GM19035 (cell line): ENCODE measurements around the gene PBX4.
A peak's percentile ranks its signal among the peaks of the same experiment; 100 is the strongest.

Experiments
- ATAC-seq: cut with Tn5 transposase; IDR thresholded peaks from one replicate; pipeline ENCODE4 v1.9.1; 2021; ENCODE audit not compliant: unreplicated experiment

PBX4 gene

GRCh38 chr19:19527674-19528625 is 90.5 kb downstream of the PBX4 start:
- no peak for ATAC-seq

DNA sequence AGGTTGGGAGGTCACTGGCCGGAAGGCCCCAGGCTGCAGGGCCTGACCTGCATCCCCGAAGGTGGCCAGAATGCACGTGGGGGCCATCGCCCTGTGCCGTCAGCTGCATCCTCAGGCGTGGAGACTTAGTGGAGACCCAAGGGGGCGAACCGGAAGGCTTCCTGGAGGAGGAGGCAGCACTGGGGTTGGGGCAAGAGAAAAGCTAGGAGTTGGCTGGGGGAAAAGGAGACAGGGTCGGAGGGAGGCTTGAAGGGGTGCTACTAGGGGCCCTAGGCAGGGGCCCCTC is 91.2 kb downstream of the PBX4 start:
- ATAC-seq, result no peak

GRCh38 chr19:19526581-19527370 is 91.7 kb downstream of the PBX4 start:
- no peak for ATAC-seq

DNA sequence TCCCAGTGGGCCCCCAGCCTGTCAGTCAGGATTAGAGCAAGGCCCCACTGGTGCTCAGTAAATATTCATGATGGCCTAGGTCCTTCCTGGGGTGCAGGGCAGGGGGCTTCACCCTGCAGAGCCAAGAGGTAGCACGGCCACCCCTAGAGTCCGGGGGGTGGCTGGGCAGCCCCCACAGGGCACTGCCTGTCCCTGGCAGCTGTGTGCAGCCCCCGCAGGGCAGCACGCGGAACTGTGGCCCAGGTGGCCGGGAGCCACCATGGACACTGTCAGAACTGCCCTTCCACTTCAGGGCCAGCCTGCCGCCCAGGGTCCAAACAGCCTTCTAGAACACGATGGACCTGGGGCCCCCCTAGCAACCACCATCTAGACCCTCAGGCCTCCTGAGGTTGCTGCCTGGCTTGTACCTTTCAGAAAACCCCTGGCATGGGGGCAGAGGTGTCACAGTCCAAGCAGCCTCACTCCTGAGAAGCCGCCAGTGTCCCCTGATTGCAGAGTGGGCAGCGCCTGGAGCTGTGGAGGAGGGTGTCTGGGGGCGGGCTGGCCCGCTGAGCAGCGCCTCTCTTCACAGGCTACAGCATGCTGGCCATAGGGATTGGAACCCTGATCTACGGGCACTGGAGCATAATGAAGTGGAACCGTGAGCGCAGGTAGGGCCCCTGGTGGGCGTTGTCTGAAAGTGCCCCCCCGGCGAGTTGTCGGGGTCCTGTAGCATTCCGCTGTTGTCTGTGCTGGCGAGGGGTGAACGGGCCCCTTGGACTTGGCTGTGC is 92.7 kb downstream of the PBX4 start:
- ATAC-seq, result no peak

- ATAC-seq, result no peak
These were observed 94.4 kb downstream of the PBX4 start for GRCh38 chr19:19524053-19524452.

GRCh38 chr19:19523177-19523576 is 95.3 kb downstream of the PBX4 start:
- no peak for ATAC-seq

DNA sequence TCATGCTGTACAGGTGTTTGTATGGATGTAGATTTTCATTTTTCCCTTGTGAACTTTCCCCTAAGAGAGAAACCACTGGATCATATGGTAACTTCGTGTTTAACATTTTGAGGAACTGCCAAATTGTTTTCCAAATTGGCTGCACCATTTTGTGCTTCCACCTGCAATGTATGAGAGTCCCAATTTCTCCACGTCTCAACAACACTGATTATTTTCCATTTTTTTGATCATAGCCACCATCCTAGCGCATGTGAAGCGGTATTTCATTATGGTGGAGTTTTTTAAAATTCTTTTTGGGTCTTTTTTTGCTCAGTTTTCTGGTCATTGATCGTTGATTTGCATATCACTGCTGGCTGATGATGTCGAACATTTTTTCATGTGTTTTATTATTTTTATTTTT is 97.5 kb downstream of the PBX4 start:
- ATAC-seq, result no peak

- ATAC-seq, result no peak
These were observed 101.3 kb downstream of the PBX4 start for GRCh38 chr19:19517235-19517619.

DNA sequence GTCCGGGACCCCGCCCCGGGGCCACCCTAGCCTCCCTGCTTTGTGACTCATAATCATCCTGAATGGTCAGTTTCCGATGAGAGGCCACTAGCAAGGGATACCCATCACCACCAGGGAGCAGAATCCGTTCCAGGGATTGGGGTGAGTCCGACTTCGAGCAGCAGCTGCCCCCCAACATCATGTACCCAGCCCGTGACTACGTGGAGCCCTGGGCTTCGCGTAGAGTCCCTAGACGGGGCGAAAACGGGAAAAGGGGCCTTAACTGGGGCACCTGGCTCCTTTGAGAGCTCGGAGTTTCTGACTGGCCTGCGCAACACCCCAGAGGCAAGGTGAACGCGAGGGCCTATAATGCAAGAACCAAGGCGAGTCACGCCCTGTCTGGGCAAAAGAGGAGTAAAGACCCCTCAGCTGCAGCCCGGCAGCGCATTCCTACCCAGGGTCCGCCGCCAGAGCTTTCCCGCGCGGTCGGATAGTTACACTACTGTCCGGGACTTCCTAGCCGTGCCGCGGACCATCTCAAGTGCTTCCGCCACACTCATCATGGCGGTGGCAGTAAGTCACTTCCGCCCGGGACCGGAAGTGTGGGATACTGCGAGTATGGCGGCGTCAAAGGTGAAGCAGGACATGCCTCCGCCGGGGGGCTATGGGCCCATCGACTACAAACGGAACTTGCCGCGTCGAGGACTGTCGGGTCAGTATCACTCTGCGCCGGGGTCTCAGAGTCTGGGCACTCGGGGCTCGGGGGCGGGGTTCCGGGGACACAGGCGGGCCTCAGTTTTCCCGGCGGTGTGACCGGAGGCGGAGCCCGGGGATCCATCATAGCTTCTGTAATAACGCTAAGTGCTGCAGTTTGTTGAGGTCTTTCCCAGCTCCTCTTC is 102.6 kb downstream of the PBX4 start, which contains the start of gene NDUFA13:
TSS of gene NDUFA13 (plus strand) at position 584 of the 878 bp plus-strand sequence. CDS start at position 598, 14 bp downstream.
- ATAC-seq, result peak; percentile 89

- no peak for ATAC-seq
These were observed 103.4 kb downstream of the PBX4 start, which contains the start of gene TSSK6 for GRCh38 chr19:19514881-19515641. TSS of gene TSSK6 (minus strand) at chr19:19515548. CDS start at chr19:19515427, 121 bp downstream.

DNA sequence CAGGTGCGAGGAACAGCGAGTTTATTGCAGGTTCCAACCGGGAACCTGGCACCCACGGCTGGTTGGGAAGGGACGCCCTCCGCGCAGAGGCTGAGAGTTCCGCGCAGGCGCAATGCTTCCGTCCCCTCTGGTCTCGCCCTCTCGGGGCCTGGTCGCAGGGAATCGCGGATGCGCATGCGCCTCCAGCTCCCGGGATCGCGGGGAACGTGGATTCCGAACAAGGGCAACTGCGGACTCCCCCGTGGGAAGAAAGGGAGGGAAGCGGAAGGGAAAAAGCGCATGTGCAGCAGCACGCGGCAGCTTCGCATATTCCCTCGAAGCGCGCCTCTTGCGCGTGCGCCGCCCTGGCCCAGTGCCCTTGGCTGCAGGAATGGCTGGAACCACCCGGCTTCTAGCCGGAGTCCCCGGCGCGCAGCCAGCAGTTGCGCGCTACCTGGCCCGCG is 104.3 kb downstream of the PBX4 start:
- ATAC-seq, result no peak

DNA sequence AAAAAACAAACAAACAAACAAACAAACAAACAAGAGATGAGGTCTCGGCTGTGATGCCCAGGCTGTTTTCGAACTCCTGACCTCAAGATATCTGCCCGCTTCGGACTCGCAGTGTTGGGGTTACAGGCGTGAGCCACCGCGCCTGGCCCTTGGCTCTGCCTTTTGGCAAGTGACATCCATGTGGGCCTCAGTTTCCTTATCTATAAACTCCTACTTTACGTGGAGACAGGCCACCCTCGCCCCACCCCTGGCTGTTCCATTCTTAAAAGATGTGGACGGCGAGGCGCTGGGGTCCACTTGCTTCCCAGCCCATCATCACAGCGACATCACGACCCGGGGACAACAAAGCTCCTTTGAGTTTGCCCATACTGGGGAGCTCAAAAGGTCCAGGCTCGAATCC is 104.8 kb downstream of the PBX4 start:
- no peak for ATAC-seq
